Karpas-422 (cell line): Measurements from ENCODE around the gene GLMN. TPM values are rescaled to one million over a fixed set of nuclear protein-coding genes. Genes with fewer than 3 reads are reported as not detected.

Source experiments
- DNase-seq: peaks from one replicate; pipeline ENCODE4 v3.0.0-alpha.2; 2015
- H2AFZ ChIP-seq: fragments of 200-600 bp; sonication (generic); 2 replicates; pipeline ENCODE4 v1.6.1; 2014; ENCODE audit warnings: antibody characterized with exemption, low read length, mixed read lengths
- H3K27ac ChIP-seq: fragments of 200-600 bp; sonication (generic); 2 replicates; pipeline ENCODE4 v1.5.1; 2014; ENCODE audit warnings: mild to moderate bottlenecking, low read length, moderate library complexity
- H3K27me3 ChIP-seq: fragments of 200-600 bp; sonication (generic); 2 replicates; pipeline ENCODE4 v1.6.1; 2014; ENCODE audit warnings: low read length, mixed read lengths
- H3K36me3 ChIP-seq: fragments of 200-600 bp; sonication (generic); 2 replicates; pipeline ENCODE4 v1.6.1; 2014; ENCODE audit warnings: low read length, mixed read lengths; ENCODE audit not compliant: insufficient read depth
- H3K4me1 ChIP-seq: fragments of 200-600 bp; sonication (generic); 2 replicates; pipeline ENCODE4 v1.6.1; 2014; ENCODE audit warnings: mild to moderate bottlenecking, low read length, mixed read lengths
- H3K4me2 ChIP-seq: fragments of 200-600 bp; sonication (generic); 2 replicates; pipeline ENCODE4 v1.6.1; 2014; ENCODE audit warnings: low read length, low read depth, mild to moderate bottlenecking; ENCODE audit not compliant: poor library complexity, severe bottlenecking
- H3K4me3 ChIP-seq: fragments of 200-600 bp; sonication (generic); 2 replicates; pipeline ENCODE4 v1.5.1; 2014; ENCODE audit warnings: mild to moderate bottlenecking, antibody characterized with exemption, low read length, mixed read lengths
- H3K79me2 ChIP-seq: fragments of 200-600 bp; sonication (generic); 2 replicates; pipeline ENCODE4 v1.6.1; 2014; ENCODE audit warnings: mild to moderate bottlenecking, low read length, mixed read lengths
- H3K9ac ChIP-seq: fragments of 200-600 bp; sonication (generic); 2 replicates; pipeline ENCODE4 v1.6.0; 2014; ENCODE audit warnings: low read length
- H3K9me2 ChIP-seq: fragments of 200-600 bp; sonication (generic), shearing (Covaris generic); replicated peaks from 2 replicates; pipeline ENCODE4 v1.6.0; 2014; ENCODE audit warnings: mild to moderate bottlenecking, low read length, moderate library complexity; ENCODE audit not compliant: insufficient read depth
- H3K9me3 ChIP-seq: fragments of 300-700, 200-600 bp; sonication (generic); 2 replicates; pipeline ENCODE4 v1.6.1; 2014; ENCODE audit warnings: low read length, mixed read lengths
- H4K20me1 ChIP-seq: fragments of 200-600 bp; sonication (generic); 2 replicates; pipeline ENCODE4 v1.6.1; 2014; ENCODE audit warnings: mild to moderate bottlenecking, antibody characterized with exemption, low read length, low read depth; ENCODE audit not compliant: insufficient read depth
- total RNA-seq: library from RNA; depleted of rRNA; stranded (reverse); fragments of >200 nt; shearing (Covaris generic); gene quantifications from 2 replicates; pipeline ENCODE4 v1.2.3, GENCODE V29; 2014; ENCODE audit warnings: low replicate concordance

GLMN gene
- total RNA-seq, 1 experiment from 2014 or later: 22.7 TPM

DNA sequence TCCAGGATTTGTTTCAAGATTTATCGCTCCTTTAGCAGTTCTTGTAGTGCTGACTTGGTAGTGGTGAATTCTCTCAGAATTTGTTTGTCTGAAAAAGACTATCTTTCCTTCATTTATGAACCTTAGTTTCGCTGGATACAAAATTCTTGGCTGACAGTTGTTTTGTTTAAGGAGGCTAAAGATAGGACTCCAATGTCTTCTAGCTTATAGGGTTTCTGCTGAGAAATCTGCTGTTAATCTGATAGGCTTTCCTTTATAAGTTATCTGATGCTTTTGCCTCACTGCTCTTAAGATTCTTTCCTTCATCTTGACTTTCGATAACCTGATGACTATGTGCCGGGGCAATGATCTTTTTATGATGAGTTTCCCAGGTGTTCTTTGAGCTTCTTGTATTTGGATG is 29.0 kb upstream of the GLMN start:
- no peaks in the 10 kb centered on the region for H3K27me3 ChIP-seq
- no peaks in the 10 kb centered on the region for H3K9me3 ChIP-seq
- no peak overlapping the region for H3K27ac ChIP-seq
- H3K9ac ChIP-seq: no peak overlapping the region
- H3K36me3 ChIP-seq: peaks cover 58% of the 10 kb centered on the region
- H3K9me2 ChIP-seq: no peaks in the 10 kb centered on the region
- peaks cover 8% of the 10 kb centered on the region; the same call in 1 of the 2 replicates for H3K4me1 ChIP-seq
- no peak overlapping the region for H3K4me3 ChIP-seq
- H4K20me1 ChIP-seq: no peaks in the 10 kb centered on the region
- H3K79me2 ChIP-seq: peaks cover 24% of the 10 kb centered on the region
- DNase-seq: no peak
- no peak overlapping the region for H2AFZ ChIP-seq
- no peak overlapping the region for H3K4me2 ChIP-seq

DNA sequence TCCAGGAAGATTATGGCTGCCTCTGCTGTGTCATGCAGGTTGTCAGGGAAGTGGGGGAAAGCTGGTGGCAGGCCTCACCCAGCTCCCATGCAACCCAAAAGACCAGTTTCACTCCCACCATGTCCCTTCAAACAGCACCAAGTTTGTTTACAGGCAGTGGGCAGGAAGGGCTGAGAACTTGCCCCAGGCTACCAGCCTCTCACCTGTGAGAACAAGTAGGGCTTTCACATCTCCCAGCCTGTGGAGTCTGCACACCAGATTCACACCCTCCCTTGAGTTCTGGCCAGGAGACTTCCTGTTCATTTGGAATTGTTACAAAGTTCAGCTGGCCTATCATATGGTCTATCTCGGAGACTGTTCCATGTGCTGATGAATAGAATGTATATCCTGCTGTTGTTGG is 27.9 kb upstream of the GLMN start:
- Histone ChIP-seq H4K20me1 (no peaks in the 10 kb centered on the region), H3K4me2 (no peak overlapping the region), H3K9me2 (no peaks in the 10 kb centered on the region), H3K9me3 (no peaks in the 10 kb centered on the region), H2AFZ (no peak overlapping the region), H3K9ac (no peak overlapping the region), H3K27ac (no peak overlapping the region), H3K4me1 (peaks cover 5% of the 10 kb centered on the region; the same call in 1 of the 2 replicates), H3K36me3 (peaks cover 58% of the 10 kb centered on the region), H3K27me3 (no peaks in the 10 kb centered on the region), H3K79me2 (peaks cover 15% of the 10 kb centered on the region), H3K4me3 (no peak overlapping the region)
- no peak for DNase-seq

- no peak for DNase-seq
- H2AFZ ChIP-seq: no peak overlapping the region
- no peaks in the 10 kb centered on the region for H4K20me1 ChIP-seq
- no peak overlapping the region for H3K9ac ChIP-seq
- no peak overlapping the region for H3K27ac ChIP-seq
- H3K4me1 ChIP-seq: no peaks in the 10 kb centered on the region
- H3K9me2 ChIP-seq: no peaks in the 10 kb centered on the region
- no peak overlapping the region for H3K4me3 ChIP-seq
- H3K79me2 ChIP-seq: peaks cover 6% of the 10 kb centered on the region
- no peaks in the 10 kb centered on the region for H3K9me3 ChIP-seq
- H3K4me2 ChIP-seq: no peak overlapping the region
- no peaks in the 10 kb centered on the region for H3K27me3 ChIP-seq
- peaks cover 55% of the 10 kb centered on the region for H3K36me3 ChIP-seq
Measured at GRCh38 chr1:92324784-92325183, 26.0 kb upstream of the GLMN start.

GRCh38 chr1:92323473-92324453 is 25.0 kb upstream of the GLMN start:
- Histone ChIP-seq H3K9me3 (no peaks in the 10 kb centered on the region), H3K4me1 (no peaks in the 10 kb centered on the region), H3K36me3 (peaks cover 45% of the 10 kb centered on the region), H3K9me2 (no peaks in the 10 kb centered on the region), H3K27ac (no peak overlapping the region), H2AFZ (no peak overlapping the region), H3K27me3 (no peaks in the 10 kb centered on the region), H3K9ac (no peak overlapping the region), H3K4me2 (no peak overlapping the region), H3K79me2 (peaks cover 6% of the 10 kb centered on the region), H4K20me1 (no peaks in the 10 kb centered on the region), H3K4me3 (no peak overlapping the region)
- no peak for DNase-seq

GRCh38 chr1:92317836-92318493 is 19.2 kb upstream of the GLMN start:
- Histone ChIP-seq H3K79me2 (no peaks in the 10 kb centered on the region), H3K4me3 (no peak overlapping the region), H2AFZ (no peak overlapping the region), H3K36me3 (no peaks in the 10 kb centered on the region; the same call in 1 of the 2 replicates), H3K27ac (no peak overlapping the region), H3K9me2 (no peaks in the 10 kb centered on the region), H3K4me1 (no peaks in the 10 kb centered on the region), H3K4me2 (no peak overlapping the region), H3K27me3 (no peaks in the 10 kb centered on the region), H3K9me3 (no peaks in the 10 kb centered on the region), H4K20me1 (no peaks in the 10 kb centered on the region), H3K9ac (no peak overlapping the region)
- no peak for DNase-seq

DNA sequence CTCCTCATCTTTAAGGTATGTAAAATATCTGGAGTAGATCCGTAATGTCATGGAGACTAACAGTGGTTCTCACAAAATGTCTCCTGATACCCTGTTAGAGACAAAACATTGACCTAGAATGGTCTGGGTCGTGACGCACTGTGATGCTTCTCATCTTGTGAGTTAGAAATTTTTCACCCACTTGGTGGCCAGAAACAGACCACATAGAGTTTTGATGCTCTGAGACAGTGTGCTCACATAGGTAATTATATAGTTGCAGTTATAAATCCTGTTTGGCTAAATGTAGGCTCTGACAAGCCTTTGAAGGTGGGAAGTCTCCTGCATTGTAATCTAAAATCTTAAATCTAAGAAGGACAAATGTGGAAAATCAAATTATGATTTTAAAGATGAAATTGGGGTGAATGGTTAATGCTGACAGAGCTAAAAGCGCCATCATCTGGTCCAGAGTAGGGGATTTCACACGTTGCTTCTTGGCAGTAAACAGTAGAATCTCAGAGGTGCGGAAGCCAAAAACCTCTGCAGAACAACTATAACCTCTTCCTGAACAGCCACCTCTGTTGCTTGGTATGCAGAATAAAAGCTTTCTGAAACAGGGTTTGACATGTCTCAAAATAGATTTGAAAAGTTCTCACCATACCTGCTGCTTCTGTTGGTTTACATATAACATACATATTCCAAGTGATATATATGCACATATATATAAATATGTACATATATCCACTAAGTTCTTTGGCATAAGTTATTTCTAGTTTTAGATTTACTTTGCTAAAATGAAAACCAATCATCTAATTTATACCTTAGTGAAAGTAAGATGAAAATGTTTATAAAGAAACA is 17.2 kb upstream of the GLMN start:
- Histone ChIP-seq H3K4me1 (no peaks in the 10 kb centered on the region), H2AFZ (no peak overlapping the region), H4K20me1 (no peaks in the 10 kb centered on the region), H3K9me2 (no peaks in the 10 kb centered on the region), H3K9ac (no peak overlapping the region), H3K4me3 (no peak overlapping the region), H3K9me3 (no peaks in the 10 kb centered on the region), H3K4me2 (no peak overlapping the region), H3K27ac (no peak overlapping the region), H3K36me3 (peaks cover 6% of the 10 kb centered on the region; the same call in 1 of the 2 replicates), H3K79me2 (no peaks in the 10 kb centered on the region), H3K27me3 (no peaks in the 10 kb centered on the region)
- DNase-seq: no peak

- no peaks in the 10 kb centered on the region for H4K20me1 ChIP-seq
- H3K79me2 ChIP-seq: no peaks in the 10 kb centered on the region
- H2AFZ ChIP-seq: no peak overlapping the region
- peaks cover 10% of the 10 kb centered on the region; the same call in 1 of the 2 replicates for H3K36me3 ChIP-seq
- no peak overlapping the region for H3K4me2 ChIP-seq
- H3K9me3 ChIP-seq: no peaks in the 10 kb centered on the region
- H3K27me3 ChIP-seq: no peaks in the 10 kb centered on the region
- no peak overlapping the region for H3K4me3 ChIP-seq
- no peak overlapping the region for H3K27ac ChIP-seq
- H3K4me1 ChIP-seq: no peaks in the 10 kb centered on the region
- H3K9me2 ChIP-seq: no peaks in the 10 kb centered on the region
- no peak overlapping the region for H3K9ac ChIP-seq
- no peak for DNase-seq
Measured at GRCh38 chr1:92314024-92314423, 15.2 kb upstream of the GLMN start.
